ENCODE data around the gene POLE.

Gene POLE

GRCh38 chr12:132608231-132609171 is 78.6 kb downstream of the POLE start:
- peaks cover 19% of the 10 kb centered on the region for H3K27me3 ChIP-seq (replicated peaks; ENCODE audit: control insufficient read depth, insufficient read depth, low read length, poor library complexity, severe bottlenecking)
- no peaks in the 10 kb centered on the region for H3K9me3 ChIP-seq (ENCODE audit: control insufficient read depth, low read length)
- no peaks in the 10 kb centered on the region for H3K36me3 ChIP-seq (ENCODE audit: control insufficient read depth, insufficient read depth, low read length)
- no peak for DNase-seq
- H3K4me3 ChIP-seq (ENCODE audit: insufficient read depth, low read depth, low read length, poor library complexity, severe bottlenecking), result no peak overlapping the region
- no peak overlapping the region for H3K27ac ChIP-seq (ENCODE audit: insufficient read depth, low read length, poor library complexity, severe bottlenecking)
- H3K4me1 ChIP-seq (ENCODE audit: control insufficient read depth, insufficient read depth, low read length, poor library complexity, severe bottlenecking), result no peaks in the 10 kb centered on the region

GRCh38 chr12:132606927-132607326 is 80.2 kb downstream of the POLE start:
- Histone ChIP-seq H3K9me3 (ENCODE audit: control insufficient read depth, low read length) (no peaks in the 10 kb centered on the region), H3K36me3 (ENCODE audit: control insufficient read depth, insufficient read depth, low read length) (no peaks in the 10 kb centered on the region), H3K4me1 (ENCODE audit: control insufficient read depth, insufficient read depth, low read length, poor library complexity, severe bottlenecking) (no peaks in the 10 kb centered on the region), H3K4me3 (ENCODE audit: insufficient read depth, low read depth, low read length, poor library complexity, severe bottlenecking) (no peak overlapping the region), H3K27me3 (replicated peaks; ENCODE audit: control insufficient read depth, insufficient read depth, low read length, poor library complexity, severe bottlenecking) (peaks cover 19% of the 10 kb centered on the region), H3K27ac (ENCODE audit: insufficient read depth, low read length, poor library complexity, severe bottlenecking) (no peak overlapping the region)
- no peak for DNase-seq

GRCh38 chr12:132606466-132606865 is 80.7 kb downstream of the POLE start:
- H3K4me1 ChIP-seq (ENCODE audit: control insufficient read depth, insufficient read depth, low read length, poor library complexity, severe bottlenecking), result no peaks in the 10 kb centered on the region
- H3K9me3 ChIP-seq (ENCODE audit: control insufficient read depth, low read length), result no peaks in the 10 kb centered on the region
- no peak for DNase-seq
- no peak overlapping the region for H3K27ac ChIP-seq (ENCODE audit: insufficient read depth, low read length, poor library complexity, severe bottlenecking)
- H3K27me3 ChIP-seq (replicated peaks; ENCODE audit: control insufficient read depth, insufficient read depth, low read length, poor library complexity, severe bottlenecking), result peaks cover 19% of the 10 kb centered on the region
- no peaks in the 10 kb centered on the region for H3K36me3 ChIP-seq (ENCODE audit: control insufficient read depth, insufficient read depth, low read length)
- no peak overlapping the region for H3K4me3 ChIP-seq (ENCODE audit: insufficient read depth, low read depth, low read length, poor library complexity, severe bottlenecking)

GRCh38 chr12:132605892-132606291 is 81.2 kb downstream of the POLE start:
- peaks cover 3% of the 10 kb centered on the region for H3K4me1 ChIP-seq (ENCODE audit: control insufficient read depth, insufficient read depth, low read length, poor library complexity, severe bottlenecking)
- no peak overlapping the region for H3K4me3 ChIP-seq (ENCODE audit: insufficient read depth, low read depth, low read length, poor library complexity, severe bottlenecking)
- H3K27ac ChIP-seq (ENCODE audit: insufficient read depth, low read length, poor library complexity, severe bottlenecking), result no peak overlapping the region
- H3K27me3 ChIP-seq (replicated peaks; ENCODE audit: control insufficient read depth, insufficient read depth, low read length, poor library complexity, severe bottlenecking), result peaks cover 18% of the 10 kb centered on the region
- DNase-seq, result no peak
- no peaks in the 10 kb centered on the region for H3K9me3 ChIP-seq (ENCODE audit: control insufficient read depth, low read length)
- no peaks in the 10 kb centered on the region for H3K36me3 ChIP-seq (ENCODE audit: control insufficient read depth, insufficient read depth, low read length)

GRCh38 chr12:132604668-132605441 is 82.3 kb downstream of the POLE start:
- Histone ChIP-seq H3K36me3 (ENCODE audit: control insufficient read depth, insufficient read depth, low read length) (no peaks in the 10 kb centered on the region), H3K27ac (ENCODE audit: insufficient read depth, low read length, poor library complexity, severe bottlenecking) (no peak overlapping the region), H3K27me3 (replicated peaks; ENCODE audit: control insufficient read depth, insufficient read depth, low read length, poor library complexity, severe bottlenecking) (peaks cover 8% of the 10 kb centered on the region), H3K4me1 (ENCODE audit: control insufficient read depth, insufficient read depth, low read length, poor library complexity, severe bottlenecking) (peaks cover 14% of the 10 kb centered on the region), H3K9me3 (ENCODE audit: control insufficient read depth, low read length) (no peaks in the 10 kb centered on the region), H3K4me3 (ENCODE audit: insufficient read depth, low read depth, low read length, poor library complexity, severe bottlenecking) (no peak overlapping the region)
- no peak for DNase-seq

GRCh38 chr12:132604151-132604618 is 83.0 kb downstream of the POLE start:
- Histone ChIP-seq H3K9me3 (ENCODE audit: control insufficient read depth, low read length) (no peaks in the 10 kb centered on the region), H3K36me3 (ENCODE audit: control insufficient read depth, insufficient read depth, low read length) (no peaks in the 10 kb centered on the region), H3K27me3 (replicated peaks; ENCODE audit: control insufficient read depth, insufficient read depth, low read length, poor library complexity, severe bottlenecking) (peaks cover 4% of the 10 kb centered on the region), H3K27ac (ENCODE audit: insufficient read depth, low read length, poor library complexity, severe bottlenecking) (no peak overlapping the region), H3K4me3 (ENCODE audit: insufficient read depth, low read depth, low read length, poor library complexity, severe bottlenecking) (no peak overlapping the region), H3K4me1 (ENCODE audit: control insufficient read depth, insufficient read depth, low read length, poor library complexity, severe bottlenecking) (peaks cover 14% of the 10 kb centered on the region)
- no peak for DNase-seq

- Histone ChIP-seq H3K36me3 (ENCODE audit: control insufficient read depth, insufficient read depth, low read length) (no peaks in the 10 kb centered on the region), H3K4me1 (ENCODE audit: control insufficient read depth, insufficient read depth, low read length, poor library complexity, severe bottlenecking) (peaks cover 16% of the 10 kb centered on the region), H3K27ac (ENCODE audit: insufficient read depth, low read length, poor library complexity, severe bottlenecking) (no peak overlapping the region), H3K9me3 (ENCODE audit: control insufficient read depth, low read length) (no peaks in the 10 kb centered on the region), H3K4me3 (ENCODE audit: insufficient read depth, low read depth, low read length, poor library complexity, severe bottlenecking) (no peak overlapping the region), H3K27me3 (replicated peaks; ENCODE audit: control insufficient read depth, insufficient read depth, low read length, poor library complexity, severe bottlenecking) (no peaks in the 10 kb centered on the region)
- DNase-seq, result no peak
Measured at GRCh38 chr12:132603240-132604150, 83.6 kb downstream of the POLE start.

GRCh38 chr12:132602572-132603239 is 84.4 kb downstream of the POLE start:
- H3K36me3 ChIP-seq (ENCODE audit: control insufficient read depth, insufficient read depth, low read length), result no peaks in the 10 kb centered on the region
- H3K27me3 ChIP-seq (replicated peaks; ENCODE audit: control insufficient read depth, insufficient read depth, low read length, poor library complexity, severe bottlenecking), result no peaks in the 10 kb centered on the region
- no peak for DNase-seq
- peaks cover 18% of the 10 kb centered on the region for H3K4me1 ChIP-seq (ENCODE audit: control insufficient read depth, insufficient read depth, low read length, poor library complexity, severe bottlenecking)
- H3K27ac ChIP-seq (ENCODE audit: insufficient read depth, low read length, poor library complexity, severe bottlenecking), result no peak overlapping the region
- no peak overlapping the region for H3K4me3 ChIP-seq (ENCODE audit: insufficient read depth, low read depth, low read length, poor library complexity, severe bottlenecking)
- no peaks in the 10 kb centered on the region for H3K9me3 ChIP-seq (ENCODE audit: control insufficient read depth, low read length)

- Histone ChIP-seq H3K27ac (ENCODE audit: insufficient read depth, low read length, poor library complexity, severe bottlenecking) (no peak overlapping the region), H3K4me1 (ENCODE audit: control insufficient read depth, insufficient read depth, low read length, poor library complexity, severe bottlenecking) (peaks cover 22% of the 10 kb centered on the region), H3K36me3 (ENCODE audit: control insufficient read depth, insufficient read depth, low read length) (no peaks in the 10 kb centered on the region), H3K4me3 (ENCODE audit: insufficient read depth, low read depth, low read length, poor library complexity, severe bottlenecking) (no peak overlapping the region), H3K9me3 (ENCODE audit: control insufficient read depth, low read length) (no peaks in the 10 kb centered on the region), H3K27me3 (replicated peaks; ENCODE audit: control insufficient read depth, insufficient read depth, low read length, poor library complexity, severe bottlenecking) (no peaks in the 10 kb centered on the region)
- DNase-seq, result no peak
Measured at GRCh38 chr12:132601171-132601883, 85.8 kb downstream of the POLE start.
